Measurements from ENCODE around the gene NDUFB7.

DNA sequence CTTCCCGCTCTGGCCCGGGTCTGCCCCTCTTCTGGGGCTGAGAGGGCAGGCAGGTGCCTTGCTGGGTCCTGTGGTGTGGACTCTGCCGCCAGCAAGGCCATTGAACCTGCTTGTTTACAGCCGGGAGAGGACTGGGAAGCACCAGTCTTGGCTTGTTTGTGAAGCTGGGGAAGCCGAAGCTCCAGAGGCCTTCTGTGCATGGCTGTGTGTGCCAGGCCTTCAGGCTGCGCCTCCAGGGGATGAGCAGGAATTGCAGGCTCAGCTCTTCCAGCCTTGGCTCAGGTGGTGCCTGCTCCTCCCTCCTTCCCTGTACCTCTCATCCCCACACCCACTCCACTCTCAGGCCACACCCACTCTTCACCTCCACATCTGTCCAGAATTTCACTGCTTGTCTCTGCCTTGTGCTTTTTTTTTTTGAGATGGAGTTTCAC is 17.5 kb downstream of the NDUFB7 start:
- TF ChIP-seq, protein P1, sequence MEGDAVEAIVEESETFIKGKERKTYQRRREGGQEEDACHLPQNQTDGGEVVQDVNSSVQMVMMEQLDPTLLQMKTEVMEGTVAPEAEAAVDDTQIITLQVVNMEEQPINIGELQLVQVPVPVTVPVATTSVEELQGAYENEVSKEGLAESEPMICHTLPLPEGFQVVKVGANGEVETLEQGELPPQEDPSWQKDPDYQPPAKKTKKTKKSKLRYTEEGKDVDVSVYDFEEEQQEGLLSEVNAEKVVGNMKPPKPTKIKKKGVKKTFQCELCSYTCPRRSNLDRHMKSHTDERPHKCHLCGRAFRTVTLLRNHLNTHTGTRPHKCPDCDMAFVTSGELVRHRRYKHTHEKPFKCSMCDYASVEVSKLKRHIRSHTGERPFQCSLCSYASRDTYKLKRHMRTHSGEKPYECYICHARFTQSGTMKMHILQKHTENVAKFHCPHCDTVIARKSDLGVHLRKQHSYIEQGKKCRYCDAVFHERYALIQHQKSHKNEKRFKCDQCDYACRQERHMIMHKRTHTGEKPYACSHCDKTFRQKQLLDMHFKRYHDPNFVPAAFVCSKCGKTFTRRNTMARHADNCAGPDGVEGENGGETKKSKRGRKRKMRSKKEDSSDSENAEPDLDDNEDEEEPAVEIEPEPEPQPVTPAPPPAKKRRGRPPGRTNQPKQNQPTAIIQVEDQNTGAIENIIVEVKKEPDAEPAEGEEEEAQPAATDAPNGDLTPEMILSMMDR (conservative IDR thresholded peaks at IDR 0.05) = no peak
- no peak for TF ChIP-seq EZH2 (IDR thresholded peaks at IDR 0.05; ENCODE audit: low read depth)
